Mucosa of descending colon (tissue), 3 donors: ENCODE results near the gene AOPEP. TPM values are rescaled to one million over a fixed set of nuclear protein-coding genes. Genes with fewer than 3 reads are reported as not detected.

Experiments
- ATAC-seq: fragments of 200-7000 bp; cut with Tn5 transposase; one replicate; pipeline ENCODE4 v1.9.1; 2020; ENCODE audit warnings: mild to moderate bottlenecking, moderate library complexity
- DNase-seq, 3 donors: peaks; one replicate each; pipeline ENCODE4 v3.0.0-alpha.2; 2020
- H3K36me3 ChIP-seq: fragments of 200-600 bp; one replicate; pipeline ENCODE4 v1.8.0; 2021; ENCODE audit warnings: low read depth, mild to moderate bottlenecking
- H3K4me1 ChIP-seq: fragments of 200-600 bp; one replicate; pipeline ENCODE4 v1.8.0; 2021; ENCODE audit warnings: low read depth, mild to moderate bottlenecking
- H3K4me3 ChIP-seq: fragments of 200-600 bp; one replicate; pipeline ENCODE4 v1.8.0; 2021; ENCODE audit warnings: mild to moderate bottlenecking
- H3K9me3 ChIP-seq: fragments of 200-600 bp; one replicate; pipeline ENCODE4 v1.8.0; 2021; ENCODE audit warnings: mild to moderate bottlenecking
- intact Hi-C, 2 donors: fragments of 100-400 bp; cut with DNase I in 1 of 2; cut with micrococcal nuclease in 1 of 2; formaldehyde crosslinking; loops; one replicate each; pipeline versions ENCODE4 v1.11.0 to v1.11.1; 2022; cut with DNase I, micrococcal nuclease
- total RNA-seq, 3 donors: library from RNA; stranded (reverse); fragmentation: NEBNext Ultra II Directional in 2 of 3; extraction: Animal tissue kit (Norgen Biotek cat#: 25700) in 2 of 3; gene quantifications; one replicate each; pipeline versions ENCODE4 v1.2.1 to v1.2.4, GENCODE V29; 2021 to 2023
- TF ChIP-seq, protein P1 (sequence below): fragments of 200-600 bp; IDR thresholded peaks from one replicate; pipeline ENCODE4 v1.8.0; 2022; ENCODE audit warnings: antibody characterized with exemption, mild to moderate bottlenecking
- donor health status: DM: no; HTN: no; CAD: no; lungs with moderate emphysema.
- donor health status: DM: no; HTN: no; CAD: no.
- donor health status: DM: no; HTN: yes; CAD: no.

AOPEP gene
- total RNA-seq, 3 donors from 2014 or later: 47.5 to 102 (median 57.8) TPM

DNA sequence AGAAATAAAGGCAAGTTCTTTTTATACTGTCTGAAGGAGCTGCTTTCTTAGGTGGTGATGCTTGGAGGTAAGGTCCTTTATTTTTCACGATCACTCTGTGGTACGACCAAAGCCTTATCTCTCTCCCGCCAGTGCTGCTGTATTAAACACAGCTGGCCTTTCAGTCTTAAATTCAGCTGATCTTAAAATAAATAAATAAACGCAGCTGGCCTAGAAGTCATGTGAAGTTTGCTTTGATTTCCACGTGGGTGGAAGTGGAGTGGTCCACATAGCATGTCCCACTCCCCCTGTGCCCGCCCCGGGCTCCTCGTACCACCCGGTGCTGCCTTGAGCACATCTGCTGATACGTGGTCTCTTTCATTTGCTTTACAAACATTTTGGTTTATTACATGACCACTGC is 330.6 kb downstream of the AOPEP start:
- ATAC-seq (no peak), DNase-seq (peak in 1 of 3 donors; percentile 1)
- Histone ChIP-seq H3K36me3 (no peaks in the 10 kb centered on the region), H3K4me1 (no peaks in the 10 kb centered on the region), H3K9me3 (no peaks in the 10 kb centered on the region), H3K4me3 (no peak overlapping the region)
- intact Hi-C loops: no loop called here
- TF ChIP-seq, protein P1, sequence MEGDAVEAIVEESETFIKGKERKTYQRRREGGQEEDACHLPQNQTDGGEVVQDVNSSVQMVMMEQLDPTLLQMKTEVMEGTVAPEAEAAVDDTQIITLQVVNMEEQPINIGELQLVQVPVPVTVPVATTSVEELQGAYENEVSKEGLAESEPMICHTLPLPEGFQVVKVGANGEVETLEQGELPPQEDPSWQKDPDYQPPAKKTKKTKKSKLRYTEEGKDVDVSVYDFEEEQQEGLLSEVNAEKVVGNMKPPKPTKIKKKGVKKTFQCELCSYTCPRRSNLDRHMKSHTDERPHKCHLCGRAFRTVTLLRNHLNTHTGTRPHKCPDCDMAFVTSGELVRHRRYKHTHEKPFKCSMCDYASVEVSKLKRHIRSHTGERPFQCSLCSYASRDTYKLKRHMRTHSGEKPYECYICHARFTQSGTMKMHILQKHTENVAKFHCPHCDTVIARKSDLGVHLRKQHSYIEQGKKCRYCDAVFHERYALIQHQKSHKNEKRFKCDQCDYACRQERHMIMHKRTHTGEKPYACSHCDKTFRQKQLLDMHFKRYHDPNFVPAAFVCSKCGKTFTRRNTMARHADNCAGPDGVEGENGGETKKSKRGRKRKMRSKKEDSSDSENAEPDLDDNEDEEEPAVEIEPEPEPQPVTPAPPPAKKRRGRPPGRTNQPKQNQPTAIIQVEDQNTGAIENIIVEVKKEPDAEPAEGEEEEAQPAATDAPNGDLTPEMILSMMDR: no peak

DNA sequence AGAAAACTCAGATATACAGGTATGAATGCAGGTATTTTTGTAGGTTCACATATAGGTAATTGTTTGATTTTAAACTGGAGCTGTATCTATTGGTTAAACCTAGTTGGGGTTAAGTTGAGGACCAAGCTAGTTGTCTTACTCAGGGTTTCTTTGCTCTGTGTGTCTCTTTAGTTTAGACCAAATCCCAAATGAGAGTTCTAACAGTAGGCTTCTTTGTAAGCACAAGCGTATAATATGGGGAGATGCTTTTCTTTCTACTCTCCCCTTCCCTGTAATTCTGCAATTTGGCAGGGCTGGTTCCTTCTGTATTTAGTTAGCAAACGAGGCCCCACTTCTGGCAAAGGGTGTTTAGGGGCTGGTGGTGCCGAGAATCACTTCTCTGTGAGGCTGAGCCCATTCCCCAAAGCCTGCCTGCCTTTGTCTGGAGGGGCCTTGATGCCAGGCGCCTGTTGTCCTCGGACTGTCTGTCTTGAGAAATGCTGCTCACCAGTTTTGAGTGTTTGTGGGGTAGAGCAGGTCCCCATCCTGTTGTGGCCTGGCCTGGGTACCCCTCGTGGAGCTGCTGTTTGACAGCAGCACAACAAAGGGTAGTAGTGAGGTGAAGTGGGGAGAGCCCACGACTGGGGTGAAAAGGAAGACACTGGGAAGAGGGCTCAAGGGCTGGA is 331.8 kb downstream of the AOPEP start:
- ATAC-seq (no peak), DNase-seq (no peak)
- H3K36me3 ChIP-seq: no peaks in the 10 kb centered on the region
- intact Hi-C loops: no loop called here
- no peak overlapping the region for H3K4me3 ChIP-seq
- H3K4me1 ChIP-seq: no peaks in the 10 kb centered on the region
- TF ChIP-seq, protein P1: no peak
- H3K9me3 ChIP-seq: no peaks in the 10 kb centered on the region

DNA sequence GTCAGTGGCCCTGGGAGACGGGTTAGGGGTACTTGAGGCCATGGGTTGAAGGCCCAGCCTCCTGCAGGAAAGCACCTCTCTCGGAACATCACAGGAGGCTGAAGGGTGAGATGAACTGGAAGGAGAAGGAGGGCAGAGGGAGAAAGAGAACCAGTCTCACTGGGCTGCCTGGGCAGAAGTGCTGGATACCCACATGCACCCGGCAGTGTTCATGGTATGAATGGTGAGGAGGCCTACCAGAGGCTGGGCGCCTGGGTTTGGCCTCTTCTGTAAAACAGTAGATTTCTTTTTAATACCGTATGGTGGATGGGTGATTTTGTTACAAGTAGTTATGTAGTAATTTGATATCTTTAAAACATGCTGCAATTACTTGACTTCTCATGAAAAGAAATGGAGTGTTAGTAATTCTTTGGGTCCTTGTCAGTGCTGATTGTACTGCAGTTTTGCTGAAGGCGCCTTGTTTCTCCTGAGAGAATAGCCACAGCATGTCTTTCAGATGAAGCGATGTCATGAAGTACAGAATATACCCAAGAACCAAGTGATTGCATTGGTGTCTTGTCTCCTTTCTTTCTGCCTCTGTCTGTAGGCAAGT is 332.4 kb downstream of the AOPEP start:
- DNase-seq (peak in 1 of 3 donors; percentile 2), ATAC-seq (no peak)
- no peak overlapping the region for H3K4me3 ChIP-seq
- TF ChIP-seq, protein P1: no peak
- intact Hi-C loops: no loop called here
- no peaks in the 10 kb centered on the region for H3K4me1 ChIP-seq
- no peaks in the 10 kb centered on the region for H3K9me3 ChIP-seq
- H3K36me3 ChIP-seq: no peaks in the 10 kb centered on the region

DNA sequence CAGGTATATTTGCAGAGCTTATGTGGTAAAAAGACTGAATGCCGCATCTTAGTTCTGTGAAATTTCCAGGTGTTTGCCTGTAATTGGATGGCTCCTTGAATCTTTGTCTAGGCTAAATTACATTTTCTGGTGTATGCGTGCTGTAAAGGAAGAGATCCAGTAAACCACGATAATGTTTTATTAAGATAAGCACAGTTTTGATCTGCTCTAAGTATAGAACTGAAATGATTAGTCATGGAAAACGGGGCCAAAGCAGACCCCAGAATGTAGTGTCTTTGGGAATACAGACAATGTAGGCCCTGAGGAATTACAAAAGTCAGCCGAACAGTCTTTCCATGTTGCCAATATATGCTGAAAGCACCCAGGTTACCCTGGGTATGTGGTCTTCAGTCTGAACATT is 333.7 kb downstream of the AOPEP start:
- no peak for DNase-seq
- Histone ChIP-seq H3K36me3 (no peaks in the 10 kb centered on the region), H3K4me1 (no peaks in the 10 kb centered on the region), H3K9me3 (no peaks in the 10 kb centered on the region), H3K4me3 (no peak overlapping the region)
- TF ChIP-seq, protein P1: no peak
- intact Hi-C loops: no loop called here
- ATAC-seq: no peak

DNA sequence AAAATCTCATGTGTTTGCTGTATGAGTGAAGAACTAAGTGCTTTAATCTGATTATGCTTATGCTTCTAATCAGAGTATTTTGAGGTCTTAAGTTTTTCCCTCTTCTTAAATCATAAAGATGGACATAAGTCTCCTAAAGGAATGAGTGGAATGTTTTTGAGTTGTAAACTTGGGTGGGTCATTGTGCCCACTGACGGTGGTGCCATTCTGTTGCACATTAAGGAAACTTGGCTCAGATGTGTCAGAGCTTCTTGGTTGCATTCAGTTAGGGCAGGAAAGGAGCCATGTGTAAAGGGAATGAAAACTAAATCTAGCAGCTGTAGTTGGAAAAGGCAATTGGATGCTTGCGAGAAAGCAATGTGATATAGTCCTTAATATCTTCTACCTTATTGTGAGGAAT is 334.4 kb downstream of the AOPEP start:
- DNase-seq: no peak
- TF ChIP-seq, protein P1: no peak
- ATAC-seq: no peak
- H3K9me3 ChIP-seq: no peaks in the 10 kb centered on the region
- H3K4me1 ChIP-seq: no peaks in the 10 kb centered on the region
- H3K36me3 ChIP-seq: no peaks in the 10 kb centered on the region
- H3K4me3 ChIP-seq: no peak overlapping the region
- intact Hi-C loops: no loop called here
